Gastroesophageal sphincter (tissue), 3 donors: ENCODE measurements around the gene OSBPL1A.

ENCODE experiments used
- POLR2AphosphoS5 ChIP-seq: sonication (generic); formaldehyde crosslinking; IDR thresholded peaks from one replicate; pipeline ENCODE4 v1.6.1; 2017; ENCODE audit warnings: antibody characterized with exemption
- TF ChIP-seq, protein P1 (sequence below), 4 experiments: fragments of 200-600 bp in 2 of 4; fragments of 450-650 bp in 2 of 4; sonication (generic) in 1 of 4; IDR thresholded peaks; one replicate each; pipeline ENCODE4 v1.5.1; 2017 to 2019; ENCODE audit warnings: antibody characterized with exemption in 4 of 4, mild to moderate bottlenecking in 2 of 4, moderate library complexity in 2 of 4

DNA sequence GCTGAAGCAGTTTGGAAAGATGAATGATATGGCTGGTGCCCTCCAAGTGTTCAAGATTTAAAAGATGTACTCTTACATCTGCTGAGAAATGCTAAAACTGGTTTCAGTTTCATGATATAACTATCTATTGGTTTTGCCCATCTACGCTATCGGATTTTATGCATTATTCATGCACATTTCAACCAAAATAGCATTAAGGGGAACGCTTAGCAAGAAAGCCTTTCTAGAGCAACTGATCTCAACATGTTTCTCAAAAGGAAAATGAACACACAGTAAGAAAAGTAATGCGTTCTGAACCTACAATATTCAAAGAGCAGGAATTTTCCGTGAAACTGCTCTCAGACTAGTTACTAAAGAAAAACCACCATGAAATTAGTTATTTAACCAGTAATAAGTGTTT lies 164.8 kb downstream of the OSBPL1A start:
- TF ChIP-seq, protein P1, sequence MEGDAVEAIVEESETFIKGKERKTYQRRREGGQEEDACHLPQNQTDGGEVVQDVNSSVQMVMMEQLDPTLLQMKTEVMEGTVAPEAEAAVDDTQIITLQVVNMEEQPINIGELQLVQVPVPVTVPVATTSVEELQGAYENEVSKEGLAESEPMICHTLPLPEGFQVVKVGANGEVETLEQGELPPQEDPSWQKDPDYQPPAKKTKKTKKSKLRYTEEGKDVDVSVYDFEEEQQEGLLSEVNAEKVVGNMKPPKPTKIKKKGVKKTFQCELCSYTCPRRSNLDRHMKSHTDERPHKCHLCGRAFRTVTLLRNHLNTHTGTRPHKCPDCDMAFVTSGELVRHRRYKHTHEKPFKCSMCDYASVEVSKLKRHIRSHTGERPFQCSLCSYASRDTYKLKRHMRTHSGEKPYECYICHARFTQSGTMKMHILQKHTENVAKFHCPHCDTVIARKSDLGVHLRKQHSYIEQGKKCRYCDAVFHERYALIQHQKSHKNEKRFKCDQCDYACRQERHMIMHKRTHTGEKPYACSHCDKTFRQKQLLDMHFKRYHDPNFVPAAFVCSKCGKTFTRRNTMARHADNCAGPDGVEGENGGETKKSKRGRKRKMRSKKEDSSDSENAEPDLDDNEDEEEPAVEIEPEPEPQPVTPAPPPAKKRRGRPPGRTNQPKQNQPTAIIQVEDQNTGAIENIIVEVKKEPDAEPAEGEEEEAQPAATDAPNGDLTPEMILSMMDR (IDR thresholded peaks at IDR 0.05), result no peak
- no peak for TF ChIP-seq POLR2AphosphoS5
